ENCODE data around the gene NDUFS4.
"Not testable (repeated sequence)": the region's sequence is repeated elsewhere in the genome, so short reads cannot be mapped to it uniquely, and the experiment has no call there.

The NDUFS4 gene

DNA sequence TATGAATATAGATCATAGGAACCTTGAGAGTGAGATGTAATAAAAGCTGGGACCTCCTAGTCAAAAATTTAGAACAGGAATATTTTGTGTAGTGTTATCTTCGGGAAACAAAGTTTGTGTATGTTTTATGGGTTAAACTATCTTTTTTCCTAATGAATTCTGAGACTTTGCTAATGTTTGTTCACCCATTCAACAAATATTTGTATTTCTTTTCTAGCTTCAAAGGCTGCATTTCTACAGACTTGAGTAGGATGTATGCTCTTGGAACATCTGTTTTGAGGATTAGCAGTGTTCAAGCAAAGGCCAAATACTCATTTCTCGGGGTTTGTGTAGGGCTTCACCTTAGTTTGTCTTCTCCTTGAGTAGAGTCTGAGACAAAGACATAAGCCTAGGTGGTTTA is 16.2 kb downstream of the NDUFS4 start:
- no peak for DNase-seq

DNA sequence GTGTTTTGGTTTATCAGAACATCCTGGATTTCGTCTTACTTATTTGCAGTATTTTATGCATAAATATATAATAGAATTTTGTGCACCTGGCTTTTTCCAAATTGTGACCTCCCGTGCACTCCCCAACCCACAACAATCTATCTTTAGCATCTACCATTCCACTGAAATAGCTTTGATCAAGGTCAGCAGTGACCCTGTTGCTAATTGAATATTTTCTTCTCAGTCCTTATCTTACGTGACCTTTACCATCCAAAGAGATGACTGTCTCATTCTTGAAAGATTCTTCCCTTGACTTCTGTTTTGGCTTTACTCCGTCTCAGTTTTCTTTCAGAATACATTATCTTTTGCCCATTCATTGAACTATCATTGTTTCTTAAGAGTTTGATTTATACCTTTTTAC is 18.4 kb downstream of the NDUFS4 start:
- no peak for DNase-seq

GRCh38 chr5:53580547-53580946 is 20.1 kb downstream of the NDUFS4 start:
- DNase-seq: no peak

GRCh38 chr5:53582225-53582624 is 21.8 kb downstream of the NDUFS4 start:
- DNase-seq: no peak

GRCh38 chr5:53590759-53591158 is 30.3 kb downstream of the NDUFS4 start:
- DNase-seq: no peak

DNA sequence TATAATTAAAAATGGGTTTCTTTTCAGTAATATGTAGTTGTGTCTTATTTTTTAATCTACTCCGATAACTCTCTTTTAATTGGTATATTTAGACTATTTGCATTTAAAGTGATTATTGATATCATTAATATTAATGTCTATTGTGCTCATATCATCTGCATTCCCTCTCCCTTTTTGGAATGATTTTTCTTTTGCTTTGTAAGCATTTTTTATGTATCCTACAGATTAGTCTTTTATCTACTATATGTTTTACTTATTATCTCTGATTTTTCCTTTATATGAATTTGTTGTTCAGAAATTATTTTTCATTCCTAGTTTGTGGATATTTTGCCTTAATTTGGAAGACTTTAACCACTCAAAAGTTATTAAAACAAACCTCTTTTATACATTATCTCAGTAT is 34.0 kb downstream of the NDUFS4 start:
- DNase-seq: no peak

DNA sequence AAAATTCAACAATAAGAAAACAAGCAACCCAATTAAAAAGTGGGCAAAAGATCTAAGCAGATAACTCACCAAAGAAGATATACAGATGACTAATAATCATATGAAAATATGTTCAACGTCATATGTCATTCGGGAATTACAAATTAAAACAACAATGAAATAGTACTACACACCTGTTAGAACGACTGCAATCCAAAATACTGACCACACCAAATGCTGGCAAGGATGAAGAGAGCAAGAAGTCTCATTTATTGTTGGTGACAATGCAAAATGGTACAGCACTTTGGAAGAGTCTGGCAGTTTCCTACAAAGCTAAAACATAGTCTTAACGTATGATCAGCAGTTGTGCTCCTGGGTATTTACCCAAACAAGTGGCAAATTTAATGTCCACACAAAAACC is 37.5 kb downstream of the NDUFS4 start:
- no peak for DNase-seq

DNA sequence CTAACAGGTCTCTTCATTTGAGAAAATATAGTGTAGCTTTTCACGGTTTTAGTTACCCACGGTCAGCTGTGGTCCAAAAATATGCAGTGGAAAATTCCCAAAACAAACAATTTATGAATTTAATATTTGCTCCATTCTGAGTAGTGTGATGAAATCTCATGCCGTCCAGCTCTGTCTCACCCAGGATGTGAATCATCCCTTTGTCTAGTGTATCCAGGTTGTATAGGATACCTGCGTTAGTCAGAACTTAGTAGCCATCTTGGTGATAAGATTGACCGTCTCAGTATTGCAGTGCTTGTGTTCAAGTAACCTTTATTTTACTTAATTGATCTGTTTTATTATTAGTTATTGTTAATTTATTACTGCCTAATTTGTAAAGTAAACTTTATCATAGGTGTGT is 41.1 kb downstream of the NDUFS4 start:
- DNase-seq: no peak

DNA sequence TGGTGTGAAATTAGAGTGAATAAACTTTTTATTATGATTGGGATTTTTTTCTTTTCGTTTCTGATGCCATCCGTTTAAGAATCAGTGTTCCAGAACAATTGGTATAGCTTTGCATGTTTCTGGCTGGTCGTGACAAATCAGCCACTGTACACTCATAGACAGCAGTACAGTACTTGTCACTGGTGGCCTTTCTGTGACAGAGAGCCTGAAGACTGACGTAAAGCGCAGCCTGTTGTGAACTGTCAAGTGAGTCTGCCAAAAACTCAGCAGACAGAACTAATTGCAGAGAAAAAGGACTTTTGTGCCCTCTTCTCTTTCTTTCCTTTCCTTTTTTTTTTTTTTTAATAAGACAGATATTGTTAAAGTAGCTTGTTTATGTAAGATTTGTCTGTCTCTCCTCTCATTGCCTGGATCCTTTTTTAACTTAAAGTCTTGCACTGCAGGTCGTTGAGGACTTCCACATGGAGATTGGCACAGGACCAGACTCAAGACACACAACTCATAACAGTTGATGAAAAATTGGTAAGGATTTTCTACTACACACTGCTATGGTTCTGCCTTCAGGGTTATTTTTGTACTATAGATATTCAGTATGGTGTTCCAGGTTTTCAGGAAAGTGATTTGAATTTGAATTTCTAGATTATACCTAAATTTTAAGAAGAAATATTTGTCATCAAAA is 42.7 kb downstream of the NDUFS4 start:
- DNase-seq: no peak

DNA sequence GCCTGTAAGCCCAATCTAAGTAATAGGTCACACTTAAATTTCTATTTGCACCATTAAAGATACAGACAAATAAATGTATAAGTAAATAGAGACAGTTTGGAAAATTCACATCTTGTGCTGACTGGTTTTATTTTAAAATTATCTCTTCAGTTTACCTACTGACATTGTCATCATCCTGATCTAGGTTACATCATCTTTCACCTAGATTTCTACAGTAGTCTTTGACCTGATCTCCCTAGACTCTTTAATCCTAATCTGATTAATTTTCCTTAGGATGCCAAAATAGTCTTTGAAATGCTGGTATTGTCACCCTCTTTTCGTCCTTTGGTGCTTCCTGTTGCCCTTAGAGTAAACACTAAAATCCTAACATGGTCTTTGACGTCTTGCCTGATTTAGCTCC is 43.9 kb downstream of the NDUFS4 start:
- no peak for DNase-seq

- no peak for DNase-seq
Measured at GRCh38 chr5:53607886-53608285, 47.4 kb downstream of the NDUFS4 start.

- not testable (repeated sequence) for DNase-seq
Measured at GRCh38 chr5:53608897-53609296, 48.5 kb downstream of the NDUFS4 start.

DNA sequence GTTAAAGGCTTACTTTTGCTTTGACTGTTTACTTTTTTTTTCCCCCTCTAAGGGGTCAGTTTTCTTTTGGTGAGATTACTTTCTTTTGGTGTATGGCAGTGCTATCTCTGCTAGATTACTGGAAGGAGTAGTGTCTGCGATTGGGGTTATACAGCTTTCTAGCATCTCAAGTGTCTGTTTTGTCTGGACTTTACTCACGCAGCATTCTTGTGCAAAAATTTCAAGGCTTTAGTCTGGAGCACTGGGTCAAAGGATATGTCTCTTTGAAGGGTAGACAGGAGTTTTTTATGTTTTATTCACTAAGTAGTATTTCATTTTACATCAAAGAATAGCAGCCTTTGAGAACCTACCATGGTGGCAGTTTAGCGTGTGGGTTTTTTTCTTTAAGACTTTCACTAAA is 52.6 kb downstream of the NDUFS4 start:
- DNase-seq: no peak

DNA sequence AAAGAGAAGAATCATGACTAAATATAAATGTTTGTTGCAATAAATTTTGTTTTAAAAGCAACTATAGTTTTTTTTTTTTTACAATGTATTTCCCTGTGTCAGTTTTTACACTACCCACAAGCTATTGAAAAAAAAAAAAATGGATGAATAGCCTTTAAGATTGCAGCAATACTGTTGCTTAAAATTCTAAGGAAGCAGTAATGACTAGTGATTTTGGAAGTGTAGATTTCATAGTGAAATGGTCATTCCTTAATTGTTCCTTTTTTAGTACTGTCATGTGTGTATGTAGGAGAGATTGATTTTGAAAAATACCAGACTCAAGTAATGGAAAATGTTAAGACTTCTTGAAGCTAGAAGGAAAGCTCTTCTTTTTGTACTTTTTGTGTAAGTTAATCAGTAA is 53.1 kb downstream of the NDUFS4 start:
- no peak for DNase-seq

DNA sequence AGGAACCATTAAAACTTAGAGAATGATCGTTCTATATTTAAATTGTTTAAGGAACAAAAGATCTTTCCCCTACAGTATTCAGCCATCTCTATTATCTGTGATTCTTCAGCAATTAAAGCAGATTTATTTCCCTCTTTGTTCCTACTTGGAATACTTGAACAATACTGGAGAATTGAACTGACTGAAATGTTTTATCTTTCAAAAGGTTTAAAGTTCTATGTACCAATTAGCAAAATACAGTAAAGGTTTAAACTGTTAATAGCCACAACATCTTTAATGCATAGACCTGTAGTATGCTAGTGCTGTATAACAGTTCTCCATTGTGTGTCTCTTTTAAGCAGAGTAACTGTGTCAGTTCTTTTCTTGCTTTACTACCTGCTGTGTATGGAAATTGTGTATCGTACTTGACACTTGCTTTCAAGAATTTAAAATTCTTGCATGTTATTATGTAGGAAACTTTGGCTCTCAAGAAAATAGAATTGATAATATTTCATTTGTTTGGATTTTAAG is 54.0 kb downstream of the NDUFS4 start:
- DNase-seq: no peak

- no peak for DNase-seq
Measured at GRCh38 chr5:53616939-53617549, 56.6 kb downstream of the NDUFS4 start.

DNA sequence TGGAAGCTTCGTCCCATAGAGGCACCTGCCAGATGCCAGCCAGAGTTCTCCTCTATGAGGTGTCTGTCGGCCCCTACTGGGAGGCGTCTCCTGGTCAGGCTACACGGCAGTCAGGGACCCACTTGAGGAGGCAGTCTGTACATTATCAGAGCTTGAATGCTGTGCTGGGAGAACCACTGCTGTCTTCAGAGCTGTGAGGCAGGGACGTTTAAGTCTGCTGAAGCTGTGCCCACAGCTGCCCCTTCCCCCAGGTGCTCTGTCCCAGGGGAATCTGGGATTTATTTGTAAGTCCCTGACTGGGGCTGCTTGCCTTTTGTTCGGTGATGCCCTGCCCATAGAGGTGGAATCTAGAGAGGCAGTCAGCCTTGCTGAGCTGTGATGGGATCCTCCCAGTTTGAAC is 70.8 kb downstream of the NDUFS4 start:
- DNase-seq: no peak

GRCh38 chr5:53642061-53642460 is 81.6 kb downstream of the NDUFS4 start:
- DNase-seq: no peak

DNA sequence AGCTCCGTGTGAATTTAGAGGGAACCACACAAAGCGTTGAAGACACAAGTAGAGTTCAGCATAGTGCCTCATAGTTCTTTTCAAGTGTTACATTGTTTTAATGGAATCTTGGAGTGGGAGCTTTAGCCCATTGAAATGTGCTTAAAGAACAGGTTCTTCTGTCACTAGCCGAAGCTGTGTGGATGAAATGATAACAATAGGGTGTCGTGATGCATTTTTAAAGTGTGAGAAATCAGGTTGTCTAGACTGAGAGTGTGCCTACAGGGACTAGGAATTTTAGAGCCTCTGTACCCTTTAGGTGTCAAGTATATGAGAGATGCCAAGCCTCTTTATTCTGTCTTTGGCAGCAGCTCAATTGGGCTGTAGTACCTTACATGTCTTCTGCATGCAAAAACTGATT is 83.0 kb downstream of the NDUFS4 start:
- no peak for DNase-seq

DNA sequence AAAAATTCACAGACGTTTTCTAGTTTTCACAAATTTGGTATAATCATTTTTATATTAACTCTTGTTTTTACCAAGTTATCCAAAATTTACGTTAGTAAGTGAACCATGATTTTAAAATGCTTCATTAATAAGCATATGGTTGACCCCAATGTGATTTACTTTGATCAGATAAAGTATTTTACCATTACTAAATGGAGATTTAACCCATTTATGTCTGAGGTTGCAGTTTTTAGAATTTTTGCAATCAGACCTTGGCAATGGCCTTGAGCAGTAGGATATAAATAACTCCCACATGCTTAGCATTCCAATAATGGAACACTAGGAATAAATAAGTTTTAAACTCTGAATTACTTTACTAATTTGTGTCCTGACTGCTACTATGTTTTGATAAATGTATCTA is 84.6 kb downstream of the NDUFS4 start:
- DNase-seq: no peak

DNA sequence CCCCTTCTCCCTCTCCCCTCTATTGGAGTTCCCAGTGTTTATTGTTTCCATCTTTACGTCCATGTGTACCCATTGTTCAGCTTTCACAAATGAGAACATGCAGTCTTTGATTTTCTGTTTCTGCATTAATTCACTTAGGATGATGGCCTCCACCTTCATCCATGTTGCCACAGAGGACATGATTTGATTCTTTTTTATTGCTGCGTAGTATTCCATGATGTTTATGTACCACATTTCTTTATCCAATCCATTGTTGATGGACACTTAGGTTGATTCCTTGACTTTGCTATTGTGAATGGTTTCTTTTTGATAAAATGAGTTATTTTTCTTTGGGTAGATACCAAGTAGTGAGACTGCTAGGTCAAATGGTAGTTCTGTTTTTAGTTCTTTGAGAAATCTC is 88.9 kb downstream of the NDUFS4 start:
- no peak for DNase-seq

GRCh38 chr5:53660573-53660972 is 100.1 kb downstream of the NDUFS4 start:
- not testable (repeated sequence) for DNase-seq

DNA sequence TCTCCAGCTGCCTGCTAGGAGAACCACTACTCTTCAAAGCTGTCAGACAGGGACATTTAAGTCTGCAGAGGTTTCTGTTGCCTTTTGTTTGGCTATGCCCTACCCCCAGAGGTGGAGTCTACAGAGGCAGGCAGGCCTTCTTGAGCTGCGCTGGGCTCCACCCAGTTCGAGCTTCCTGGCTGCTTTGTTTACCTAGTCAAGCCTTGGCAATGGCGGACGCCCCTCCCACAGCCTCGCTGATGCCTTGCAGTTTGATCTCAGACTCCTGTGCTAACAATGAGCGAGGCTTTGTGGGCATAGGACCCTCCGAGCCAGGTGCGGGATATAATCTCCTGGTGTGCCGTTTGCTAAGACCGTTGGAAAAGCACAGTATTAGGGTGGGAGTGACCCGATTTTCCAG is 104.9 kb downstream of the NDUFS4 start:
- not testable (repeated sequence) for DNase-seq

- DNase-seq: no peak
Measured at GRCh38 chr5:53667621-53668020, 107.2 kb downstream of the NDUFS4 start.

- DNase-seq: no peak
Measured at GRCh38 chr5:53671447-53671846, 111.0 kb downstream of the NDUFS4 start.
